Adrenal gland (tissue), 5 donors: ENCODE measurements around the gene PACS2.

Experiments
- CTCF ChIP-seq, 6 experiments: fragments of 450-650 bp in 4 of 6; fragments of 200-600 bp in 2 of 6; sonication (generic) in 1 of 6; IDR thresholded peaks; 1 replicate in 5 of 6; 2 replicates in 1 of 6; pipeline versions ENCODE4 v1.5.1 to v1.8.0; 2016 to 2021; ENCODE audit warnings: antibody characterized with exemption in 6 of 6, mild to moderate bottlenecking in 2 of 6, moderate library complexity in 1 of 6
- POLR2A ChIP-seq, 2 donors: fragments of 450-650 bp; IDR thresholded peaks; one replicate each; pipeline ENCODE4 v1.6.1; 2017; ENCODE audit warnings: antibody characterized with exemption in 2 of 2, mild to moderate bottlenecking in 2 of 2, moderate library complexity in 1 of 2
- donor health status: DM: no; HTN: no; CAD: no.

- TF ChIP-seq POLR2A (IDR thresholded peaks at IDR 0.05), result no peak
- no peak for TF ChIP-seq CTCF (IDR thresholded peaks at IDR 0.05)
Measured at GRCh38 chr14:105366386-105367074, 52.0 kb downstream of the PACS2 start.
